HG02884 (cell line): ENCODE data around the gene TMEM119.
"Not testable (repeated sequence)": the region's sequence is repeated elsewhere in the genome, so short reads cannot be mapped to it uniquely, and the experiment has no call there.

Source experiments
- ATAC-seq: cut with Tn5 transposase; IDR thresholded peaks from one replicate; pipeline ENCODE4 v1.9.1; 2021; ENCODE audit warnings: mild to moderate bottlenecking, moderate library complexity; ENCODE audit not compliant: unreplicated experiment

The TMEM119 gene

GRCh38 chr12:108570743-108571608 lies 26.9 kb downstream of the TMEM119 start:
- no peak for ATAC-seq

DNA sequence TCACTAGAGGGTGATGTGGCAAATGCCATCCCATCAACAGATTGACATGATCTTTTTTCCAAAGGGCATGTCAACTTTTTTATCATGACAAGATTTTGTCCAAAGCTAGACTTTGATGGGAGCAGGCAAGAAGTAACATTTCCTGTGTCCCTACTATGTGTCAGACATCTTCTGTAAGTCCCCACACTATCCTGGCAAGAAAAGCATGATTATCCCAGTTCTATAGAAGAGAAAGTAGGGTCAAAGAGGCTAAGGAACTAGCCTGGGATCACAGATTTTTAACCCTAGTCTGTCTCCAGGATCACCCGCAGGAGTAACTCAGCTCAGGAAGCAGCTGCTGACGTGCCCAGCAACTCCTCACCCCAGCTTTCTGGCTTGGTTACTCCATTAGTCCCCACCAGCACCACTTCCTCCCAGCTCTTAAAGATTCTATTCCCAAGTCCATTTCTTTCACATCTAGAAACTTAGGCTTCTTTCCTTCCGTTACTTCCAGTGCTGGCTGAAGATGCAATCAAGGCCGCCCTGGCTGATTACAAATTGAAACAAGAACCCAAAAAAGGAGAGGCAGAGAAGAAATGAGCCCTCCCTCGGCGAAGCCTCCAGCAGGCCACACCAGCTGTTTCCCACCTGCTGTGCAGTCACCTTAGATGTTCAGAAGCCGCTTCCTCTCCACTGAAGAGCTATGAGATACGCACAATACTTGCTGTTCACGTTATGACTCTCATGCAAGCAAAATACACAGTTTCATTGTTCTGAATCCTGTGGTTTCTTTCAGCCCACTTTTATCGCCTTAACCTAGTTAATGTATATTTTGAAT lies 29.3 kb downstream of the TMEM119 start:
- peak; percentile 76 for ATAC-seq

GRCh38 chr12:108567406-108568337 lies 30.2 kb downstream of the TMEM119 start:
- ATAC-seq: no peak

- no peak for ATAC-seq
These were observed 31.4 kb downstream of the TMEM119 start for GRCh38 chr12:108566452-108566851.

GRCh38 chr12:108565976-108566375 lies 31.9 kb downstream of the TMEM119 start:
- ATAC-seq: no peak

DNA sequence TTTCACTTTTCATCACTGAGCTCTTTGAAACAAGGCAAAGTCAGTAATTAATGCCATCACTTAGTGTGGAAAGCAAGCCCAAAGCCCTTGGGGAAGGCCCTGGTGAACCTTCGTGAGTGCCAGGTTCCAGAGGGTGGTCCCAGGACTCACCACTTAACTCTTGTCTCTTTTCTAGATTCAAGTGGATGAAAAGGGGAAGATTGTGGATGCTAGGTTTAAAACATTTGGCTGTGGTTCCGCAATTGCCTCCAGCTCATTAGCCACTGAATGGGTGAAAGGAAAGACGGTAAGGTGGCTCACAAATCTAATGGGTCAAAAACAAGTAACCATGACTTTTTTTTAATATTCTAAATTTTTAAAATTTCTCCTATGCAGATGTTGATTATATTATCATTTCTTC lies 32.7 kb downstream of the TMEM119 start:
- no peak for ATAC-seq

GRCh38 chr12:108564724-108565123 lies 33.2 kb downstream of the TMEM119 start:
- ATAC-seq: no peak

GRCh38 chr12:108563804-108564151 lies 34.1 kb downstream of the TMEM119 start:
- ATAC-seq: no peak

DNA sequence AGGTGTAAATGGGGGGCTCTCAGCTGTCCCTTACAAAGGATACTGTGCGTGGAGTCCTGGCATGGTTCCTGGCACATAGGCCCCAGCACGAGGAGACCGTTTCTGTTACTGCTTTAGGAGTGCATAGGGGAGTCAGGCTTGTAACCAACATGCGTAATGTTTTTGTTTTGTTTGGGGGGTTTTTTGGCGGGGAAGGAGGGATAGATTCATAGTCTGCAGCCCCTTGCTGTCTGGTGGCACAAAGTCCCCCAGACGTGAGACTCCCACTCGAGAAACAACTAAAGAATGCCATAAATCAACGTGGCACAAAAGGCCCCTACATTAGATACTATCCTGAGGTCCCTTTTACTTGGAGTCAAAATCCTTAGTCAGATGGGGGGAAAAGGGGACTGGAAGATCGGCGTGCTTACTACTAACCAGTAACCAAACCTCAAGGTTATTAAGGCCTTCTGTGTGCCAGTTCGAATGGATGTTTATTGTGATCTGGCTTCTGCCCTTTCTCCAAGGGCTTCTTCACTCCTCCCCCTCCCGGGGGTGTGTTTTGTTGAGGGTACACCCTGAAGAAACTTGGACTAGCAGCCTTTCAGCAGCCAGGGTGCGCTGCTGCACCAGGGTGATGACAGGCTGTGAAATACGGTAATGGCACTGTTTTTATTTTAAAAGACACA lies 34.6 kb downstream of the TMEM119 start:
- peak; percentile 33 for ATAC-seq

DNA sequence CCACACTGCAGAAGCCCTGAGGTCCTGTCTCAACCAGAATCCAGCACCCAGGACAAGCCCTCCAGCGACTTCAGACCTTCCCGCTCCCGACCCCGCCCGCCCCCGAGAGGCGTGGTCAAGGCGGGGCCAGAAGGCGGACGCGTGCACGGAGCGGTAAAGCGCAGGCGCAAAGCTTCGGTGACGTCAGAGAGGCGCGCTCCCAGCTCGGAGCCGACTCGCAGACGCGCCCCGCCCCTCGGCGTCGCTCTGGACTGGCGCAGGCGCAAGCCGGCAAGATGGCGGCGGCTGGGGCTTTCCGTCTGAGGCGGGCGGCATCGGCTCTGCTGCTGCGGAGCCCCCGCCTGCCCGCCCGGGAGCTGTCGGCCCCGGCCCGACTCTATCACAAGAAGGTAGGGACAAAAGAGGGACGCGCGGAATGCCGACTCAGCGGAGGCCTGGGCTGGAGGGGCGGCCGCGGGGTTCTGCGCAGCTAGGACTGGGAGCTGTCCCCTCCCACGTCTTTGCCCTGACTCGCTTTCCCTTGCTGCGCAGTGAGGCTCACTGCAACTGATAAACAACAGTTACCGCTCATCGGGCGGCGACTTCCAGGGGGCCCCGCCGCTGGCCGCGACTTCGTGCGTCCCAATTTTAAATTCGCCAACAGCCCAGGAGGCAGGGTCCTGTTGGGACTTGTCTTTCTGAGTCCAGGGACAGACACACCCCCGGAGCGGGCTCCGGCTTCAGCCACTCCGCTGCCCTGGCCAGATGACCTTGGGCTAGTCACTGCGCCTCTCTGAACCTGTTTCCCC lies 35.3 kb downstream of the TMEM119 start, which contains the start of gene ISCU:
Gene ISCU, plus strand, starts transcription at position 249 of the 788 bp plus-strand sequence. Its CDS starts 27 bp downstream, at position 276.
- peak; percentile 51 for ATAC-seq

GRCh38 chr12:108561852-108562347 lies 36.0 kb downstream of the TMEM119 start:
- no peak for ATAC-seq

DNA sequence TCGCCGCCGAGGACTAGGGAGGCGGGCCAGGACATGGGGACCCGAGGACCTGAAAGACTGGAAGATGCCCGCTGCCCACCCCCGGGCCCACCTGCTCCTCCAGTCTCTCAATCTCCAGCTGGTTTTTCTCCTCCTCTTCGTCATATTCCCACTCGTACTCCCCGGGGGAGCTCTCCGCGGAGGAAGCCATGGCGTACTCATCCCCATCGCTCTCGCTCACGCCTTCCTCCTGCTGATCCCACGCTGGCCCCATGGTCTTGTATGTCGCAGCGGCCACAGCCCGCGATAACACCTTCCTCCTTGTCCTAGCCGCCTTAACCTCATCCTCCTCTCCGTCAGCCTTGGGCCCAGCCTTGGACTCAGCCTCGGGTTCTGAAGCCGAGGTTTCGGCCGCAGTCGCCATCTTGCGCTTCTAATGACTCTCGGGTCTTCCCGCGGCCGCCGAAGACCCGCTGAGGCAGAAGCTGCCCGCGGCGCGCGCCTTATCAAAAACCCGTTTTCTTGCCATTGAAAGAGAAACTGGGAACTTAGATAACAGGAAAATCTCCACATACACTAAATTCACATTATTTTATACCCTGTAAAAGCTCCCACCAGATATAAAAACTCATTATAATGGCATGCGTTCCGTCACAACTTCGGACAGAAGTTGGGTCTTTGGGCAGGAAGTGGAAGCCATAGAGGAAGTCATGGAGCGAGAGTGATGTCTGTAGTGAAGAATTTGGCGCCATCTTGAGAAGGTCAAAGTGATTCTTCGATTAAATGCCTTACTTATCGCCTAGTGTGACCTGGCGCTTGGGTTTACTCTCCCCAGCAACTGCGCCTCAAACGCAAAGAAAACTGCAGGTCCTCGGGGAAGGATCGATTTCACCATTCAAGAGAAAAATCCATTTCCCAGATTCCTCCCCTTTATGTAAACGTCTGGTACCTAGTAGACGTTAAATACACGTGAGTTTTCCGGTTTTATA lies 36.8 kb downstream of the TMEM119 start, which contains the start of gene SART3:
Gene SART3, minus strand, starts transcription at position 422 of the 968 bp plus-strand sequence. Its CDS starts 19 bp downstream, at position 403.
- ATAC-seq: peak; percentile 36

DNA sequence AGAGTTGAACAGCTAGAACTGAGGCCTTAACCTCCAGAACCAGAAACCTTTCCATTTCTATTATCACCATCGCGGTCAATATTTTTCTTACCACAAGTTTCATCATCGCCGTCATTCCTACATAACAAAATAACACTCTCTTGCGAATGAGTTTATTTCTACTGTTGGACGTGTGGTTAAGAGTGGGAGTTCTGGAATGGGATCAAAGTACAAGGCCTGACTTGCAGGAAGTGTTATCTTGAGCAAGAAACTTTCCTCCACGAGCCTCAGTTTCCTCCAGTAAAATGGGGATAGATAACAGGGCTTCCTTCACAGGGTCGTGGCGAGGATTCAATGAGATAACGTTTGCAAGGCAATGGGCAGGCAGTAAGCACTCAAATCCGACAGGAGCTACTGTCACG lies 37.6 kb downstream of the TMEM119 start:
- ATAC-seq: no peak

DNA sequence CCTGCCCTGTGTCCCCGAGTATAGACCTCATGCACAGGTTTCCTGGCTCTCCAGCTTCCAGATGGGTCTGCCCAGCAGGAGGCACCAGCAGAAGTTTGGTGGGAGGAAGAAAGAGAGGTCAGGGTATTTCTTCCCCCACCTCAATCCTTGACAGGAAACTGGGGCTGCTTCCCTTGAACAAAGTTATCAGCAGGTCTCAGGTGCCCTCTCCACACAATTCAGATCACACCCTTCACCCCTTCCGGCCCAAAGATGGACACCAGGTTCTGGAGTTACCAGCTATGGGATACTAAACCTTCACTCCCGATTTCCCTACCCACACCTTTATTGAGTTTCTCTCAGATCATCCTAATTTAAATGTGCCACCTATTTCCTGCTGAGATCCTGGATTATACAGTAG lies 38.1 kb downstream of the TMEM119 start:
- no peak for ATAC-seq

- ATAC-seq: no peak
These were observed 38.8 kb downstream of the TMEM119 start for GRCh38 chr12:108559007-108559655.

DNA sequence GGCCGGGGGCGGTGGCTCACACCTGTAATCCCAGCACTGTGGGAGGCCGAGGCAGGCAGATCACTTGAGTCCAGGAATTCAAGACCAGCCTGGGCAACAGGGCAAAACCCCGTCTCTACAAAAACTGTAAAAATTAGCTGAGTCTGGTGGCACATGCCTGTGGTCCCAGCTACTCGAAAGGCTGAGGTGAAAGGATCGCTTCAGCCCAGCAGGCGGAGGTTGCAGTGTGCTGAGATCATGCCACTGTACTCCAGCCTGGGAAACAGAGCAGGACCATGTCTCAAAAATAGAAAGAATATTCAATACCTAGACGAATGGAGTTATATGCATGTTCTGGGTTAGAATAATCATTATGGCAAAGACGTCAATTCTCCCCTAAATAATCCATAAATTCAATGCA lies 42.5 kb downstream of the TMEM119 start:
- not testable (repeated sequence) for ATAC-seq

DNA sequence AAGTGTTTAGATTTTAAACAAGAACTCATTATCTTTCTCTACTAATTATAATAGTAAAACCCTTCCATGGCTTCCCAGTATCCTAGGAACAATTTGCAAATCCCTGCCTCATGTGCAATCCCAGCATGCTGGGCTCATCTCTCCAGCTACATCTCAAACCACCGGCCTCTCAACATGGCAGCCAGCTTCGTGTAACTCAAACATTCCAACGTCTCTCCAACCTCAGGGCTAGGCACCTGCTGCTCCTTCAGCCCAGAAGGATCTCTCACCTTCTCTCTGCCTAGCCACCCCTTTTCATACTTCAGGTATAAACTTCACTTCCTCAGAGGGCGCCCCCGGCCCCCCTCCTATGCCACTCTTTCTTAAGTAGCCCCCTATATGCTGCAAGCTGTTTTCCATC lies 44.1 kb downstream of the TMEM119 start:
- no peak for ATAC-seq
